Activated CD4-positive, alpha-beta T cell treated with anti-CD3 and anti-CD28 coated beads, Interleukin-2, amount 10 ng/mL, durations not matched to agents 7 days and 5 days (primary cell): ENCODE measurements around the gene INSC. TPM values are rescaled to one million over a fixed set of nuclear protein-coding genes. Genes with fewer than 3 reads are reported as not detected.

Experiments
- CTCF ChIA-PET: fragments of 350-600 bp; sonication (Branson Sonifier 250); formaldehyde crosslinking; loops from one replicate; lab custom pipeline; 2021; ENCODE audit warnings: antibody characterized with exemption; lab: Charles Lee
- POLR2A ChIA-PET: fragments of 350-600 bp; sonication (Branson Sonifier 250); formaldehyde crosslinking; loops from one replicate; lab custom pipeline; 2021; ENCODE audit warnings: antibody characterized with exemption; lab: Charles Lee
- DNase-seq: peaks from one replicate; pipeline ENCODE4 v3.0.0-alpha.2; 2020
- H3K27ac Mint-ChIP-seq: one replicate; pipeline ENCODE4 v1.8.0; 2021; ENCODE audit warnings: mild to moderate bottlenecking, moderate library complexity, mixed read lengths
- H3K27me3 Mint-ChIP-seq: one replicate; pipeline ENCODE4 v1.8.0; 2021; ENCODE audit warnings: mixed read lengths
- H3K36me3 Mint-ChIP-seq: one replicate; pipeline ENCODE4 v1.8.0; 2021; ENCODE audit warnings: low read depth, mixed read lengths
- H3K4me1 Mint-ChIP-seq: one replicate; pipeline ENCODE4 v1.8.0; 2021; ENCODE audit warnings: mixed read lengths
- H3K4me3 Mint-ChIP-seq: one replicate; pipeline ENCODE4 v1.8.0; 2021; ENCODE audit warnings: mild to moderate bottlenecking, moderate library complexity, mixed read lengths
- H3K9me3 Mint-ChIP-seq: one replicate; pipeline ENCODE4 v1.8.0; 2021; ENCODE audit warnings: mixed read lengths
- total RNA-seq, 2 experiments: library from RNA; stranded (reverse); gene quantifications; one replicate each; pipeline ENCODE4 v1.2.3, GENCODE V29; 2021

The INSC gene
- total RNA-seq, 2 experiments from 2014 or later, result 0.23 TPM; not detected in 1

DNA sequence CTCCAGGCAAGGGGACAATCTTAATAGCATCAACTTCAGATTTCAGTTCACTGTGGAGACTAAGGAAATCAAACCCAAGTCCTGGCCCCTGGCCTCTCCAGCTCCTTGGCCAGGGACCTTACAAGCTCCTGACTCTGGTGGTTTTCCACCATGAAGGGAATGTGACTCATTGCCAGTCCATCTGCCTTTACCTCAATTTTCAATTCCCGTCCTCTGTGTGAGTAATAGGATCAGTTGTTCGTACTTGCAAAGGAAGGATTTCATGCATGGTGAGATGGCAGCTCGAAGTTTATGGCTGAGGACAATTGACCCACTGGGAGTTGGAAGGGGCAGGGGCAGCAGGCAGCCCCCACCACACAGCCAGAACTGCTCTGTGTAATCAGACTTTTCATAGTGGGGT, 42.5 kb downstream of the INSC start:
- no peak for DNase-seq
- ChIA-PET CTCF (interaction anchor here (1.2 to 1.3 kb wide), 2 partner anchors 48 to 82 kb away, joined by 3 read pairs; no protein-coding TSS in a partner anchor), POLR2A (no interaction called here)
- Mint-ChIP-seq H3K4me3 (no peak overlapping the region), H3K27me3 (peaks cover 11% of the 10 kb centered on the region), H3K9me3 (no peaks in the 10 kb centered on the region), H3K36me3 (no peaks in the 10 kb centered on the region), H3K27ac (no peak overlapping the region), H3K4me1 (no peaks in the 10 kb centered on the region)

DNA sequence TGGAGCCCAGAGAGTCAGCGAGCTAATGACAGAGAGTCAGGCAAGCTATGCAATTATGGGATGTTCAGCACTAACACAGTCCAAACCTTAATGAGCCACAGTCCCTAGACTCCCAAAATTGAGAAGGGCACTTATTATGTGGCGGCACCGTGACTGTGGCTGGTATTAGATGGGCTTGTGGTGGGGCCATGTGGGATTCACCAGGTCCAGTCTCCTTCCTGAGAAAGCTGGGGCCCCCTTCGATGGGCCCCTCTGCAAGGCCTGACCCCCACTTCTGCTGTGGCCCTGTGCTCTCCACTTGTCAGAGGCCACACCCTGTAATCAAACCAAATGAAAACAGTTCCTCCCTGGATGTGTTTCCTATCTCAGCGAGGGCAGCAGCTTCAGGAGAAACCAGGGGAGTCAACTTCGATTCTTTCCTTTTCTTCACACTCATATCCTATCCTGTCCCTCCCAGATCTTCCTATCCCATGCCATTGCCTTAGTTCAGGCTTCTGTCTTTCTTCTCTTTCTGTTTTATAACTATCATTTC, 42.9 kb downstream of the INSC start:
- no peak overlapping the region for H3K27ac Mint-ChIP-seq
- CTCF ChIA-PET, result interaction anchor here (0.9 to 1.2 kb wide), 2 partner anchors 57 to 83 kb away, joined by 3 read pairs; no protein-coding TSS in a partner anchor
- H3K4me3 Mint-ChIP-seq, result no peak overlapping the region
- no peaks in the 10 kb centered on the region for H3K4me1 Mint-ChIP-seq
- POLR2A ChIA-PET, result no interaction called here
- peaks cover 11% of the 10 kb centered on the region for H3K27me3 Mint-ChIP-seq
- DNase-seq, result no peak
- no peaks in the 10 kb centered on the region for H3K9me3 Mint-ChIP-seq
- no peaks in the 10 kb centered on the region for H3K36me3 Mint-ChIP-seq

DNA sequence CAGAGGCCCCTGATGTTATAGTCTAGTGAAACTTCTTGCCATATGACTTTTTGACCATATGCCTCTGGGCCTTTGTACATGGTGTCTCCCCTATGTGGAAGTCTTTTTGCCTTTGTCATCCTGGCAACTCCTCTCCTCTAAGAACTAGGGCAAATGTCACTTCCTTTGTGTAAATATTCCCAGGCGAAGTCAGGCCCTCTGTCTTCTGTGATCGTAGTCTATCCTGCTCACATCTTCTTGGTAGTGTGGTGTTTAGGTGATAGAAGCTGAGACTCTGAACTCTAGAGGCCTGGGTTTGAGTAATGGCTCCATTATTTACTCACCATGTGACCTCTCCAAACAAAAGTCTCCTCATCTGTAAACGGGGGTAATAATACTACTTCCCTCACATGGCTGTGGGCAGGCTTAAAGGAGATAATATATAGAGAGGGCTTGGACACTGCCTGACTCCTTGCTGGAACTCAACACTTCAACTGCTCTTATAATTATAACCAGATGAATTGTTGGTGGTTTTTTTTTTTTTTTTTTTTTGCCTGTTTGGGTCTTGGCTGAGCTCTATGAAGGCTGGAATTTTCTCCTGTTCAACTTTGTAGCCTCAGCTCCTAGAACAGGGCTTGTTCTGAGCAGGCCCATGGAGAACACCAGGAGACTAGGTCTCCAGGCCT, 43.8 kb downstream of the INSC start:
- POLR2A ChIA-PET, result no interaction called here
- Mint-ChIP-seq H3K4me1 (no peaks in the 10 kb centered on the region), H3K9me3 (no peaks in the 10 kb centered on the region), H3K27me3 (peaks cover 17% of the 10 kb centered on the region), H3K4me3 (no peak overlapping the region), H3K27ac (no peak overlapping the region), H3K36me3 (no peaks in the 10 kb centered on the region)
- CTCF ChIA-PET, result interaction anchor here (0.6 to 1.4 kb wide), 4 partner anchors 53 to 1097 kb away, joined by 3 read pairs; no protein-coding TSS in a partner anchor
- DNase-seq, result no peak

DNA sequence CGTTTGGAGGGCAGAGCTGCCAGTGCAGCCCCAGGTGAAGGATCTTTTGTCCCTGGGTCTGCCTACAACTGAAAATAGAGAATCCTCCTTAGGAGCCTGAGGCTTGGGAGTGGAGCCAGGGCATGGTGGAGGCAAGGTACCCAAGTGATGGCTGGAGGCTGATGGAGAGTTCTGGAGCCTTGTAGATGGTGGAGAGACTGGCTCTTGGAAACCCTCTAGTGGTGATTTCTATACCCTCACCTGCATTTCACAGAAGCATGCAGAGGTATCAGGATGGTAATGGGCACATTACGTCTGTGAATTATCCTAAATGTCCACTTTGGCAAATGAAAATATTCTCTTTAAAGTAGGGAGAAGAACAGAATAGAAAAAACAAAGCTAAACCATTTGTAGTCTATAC, 44.4 kb downstream of the INSC start:
- Mint-ChIP-seq H3K27ac (no peak overlapping the region), H3K9me3 (no peaks in the 10 kb centered on the region), H3K27me3 (peaks cover 15% of the 10 kb centered on the region), H3K36me3 (no peaks in the 10 kb centered on the region), H3K4me3 (no peak overlapping the region), H3K4me1 (no peaks in the 10 kb centered on the region)
- POLR2A ChIA-PET, result no interaction called here
- CTCF ChIA-PET, result interaction anchor here (0.6 to 1.4 kb wide), 7 partner anchors 12 to 173 kb away, joined by 3 to 4 read pairs (median 3); no protein-coding TSS in a partner anchor
- no peak for DNase-seq

DNA sequence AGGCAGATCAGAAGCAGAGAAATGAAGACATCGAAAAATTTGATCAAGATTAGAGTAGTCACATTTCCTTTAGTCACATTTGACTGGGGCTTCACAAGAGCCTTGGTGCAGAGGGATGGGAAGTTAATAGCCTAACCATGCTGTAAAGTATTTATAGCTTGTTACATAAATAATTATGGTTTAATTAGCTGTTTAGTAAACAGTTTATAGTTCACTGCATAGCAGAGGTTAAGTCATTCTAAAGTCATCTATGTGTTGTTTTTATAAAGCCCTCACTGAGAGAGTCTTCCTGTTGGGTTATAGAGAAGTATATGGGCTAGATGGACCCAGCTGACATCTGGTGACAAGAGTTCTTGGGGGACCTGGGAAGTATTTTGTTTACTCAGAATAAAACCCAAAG, 47.1 kb downstream of the INSC start:
- ChIA-PET CTCF (interaction anchor here (1.3 kb wide), 1 partner anchor 46 kb away, joined by 4 read pairs; no protein-coding TSS in a partner anchor), POLR2A (no interaction called here)
- no peak for DNase-seq
- Mint-ChIP-seq H3K27me3 (peaks cover 18% of the 10 kb centered on the region), H3K4me3 (no peak overlapping the region), H3K4me1 (no peaks in the 10 kb centered on the region), H3K36me3 (no peaks in the 10 kb centered on the region), H3K27ac (no peak overlapping the region), H3K9me3 (no peaks in the 10 kb centered on the region)

DNA sequence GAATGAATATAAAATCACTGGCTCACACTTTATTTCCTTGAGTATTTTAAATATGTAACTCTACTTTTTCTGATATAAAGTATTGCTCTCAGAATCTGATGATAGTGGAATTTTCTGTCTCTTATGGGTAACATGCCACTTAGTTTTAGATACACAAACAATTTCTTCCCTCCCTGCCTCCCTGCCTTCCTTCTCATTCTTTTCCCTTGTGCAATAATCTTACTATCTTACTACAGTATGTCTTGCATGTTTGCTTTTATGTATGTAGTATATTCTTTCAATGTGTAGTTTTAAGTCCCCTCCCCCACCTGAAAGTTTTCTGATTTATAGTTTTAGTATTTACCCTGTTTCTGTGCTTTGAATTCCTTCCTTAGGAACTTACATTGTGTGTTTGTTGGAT, 48.4 kb downstream of the INSC start:
- POLR2A ChIA-PET, result no interaction called here
- CTCF ChIA-PET, result no interaction called here
- Mint-ChIP-seq H3K27me3 (peaks cover 18% of the 10 kb centered on the region), H3K36me3 (no peaks in the 10 kb centered on the region), H3K9me3 (no peaks in the 10 kb centered on the region), H3K27ac (no peak overlapping the region), H3K4me1 (no peaks in the 10 kb centered on the region), H3K4me3 (no peak overlapping the region)
- DNase-seq, result no peak

DNA sequence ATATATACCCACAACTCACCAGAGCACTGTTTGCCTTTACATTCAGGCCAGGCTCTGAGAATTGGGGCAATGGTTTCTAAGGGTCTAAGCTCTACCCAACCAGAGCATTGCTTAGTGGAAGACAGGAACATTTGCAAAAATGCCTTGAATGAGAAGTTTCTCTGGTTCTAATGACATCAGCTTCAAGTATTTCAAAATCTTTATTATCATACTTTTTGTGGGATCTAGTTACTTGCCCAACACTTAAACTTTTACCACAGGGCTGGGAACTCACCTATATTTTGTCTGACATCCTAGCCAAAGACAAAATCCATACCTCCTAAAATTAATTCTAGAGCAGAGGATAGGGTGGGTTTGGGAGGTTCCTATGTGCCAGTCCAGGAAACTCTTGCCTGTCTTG, 51.5 kb downstream of the INSC start:
- DNase-seq, result no peak
- no peak overlapping the region for H3K27ac Mint-ChIP-seq
- POLR2A ChIA-PET, result no interaction called here

DNA sequence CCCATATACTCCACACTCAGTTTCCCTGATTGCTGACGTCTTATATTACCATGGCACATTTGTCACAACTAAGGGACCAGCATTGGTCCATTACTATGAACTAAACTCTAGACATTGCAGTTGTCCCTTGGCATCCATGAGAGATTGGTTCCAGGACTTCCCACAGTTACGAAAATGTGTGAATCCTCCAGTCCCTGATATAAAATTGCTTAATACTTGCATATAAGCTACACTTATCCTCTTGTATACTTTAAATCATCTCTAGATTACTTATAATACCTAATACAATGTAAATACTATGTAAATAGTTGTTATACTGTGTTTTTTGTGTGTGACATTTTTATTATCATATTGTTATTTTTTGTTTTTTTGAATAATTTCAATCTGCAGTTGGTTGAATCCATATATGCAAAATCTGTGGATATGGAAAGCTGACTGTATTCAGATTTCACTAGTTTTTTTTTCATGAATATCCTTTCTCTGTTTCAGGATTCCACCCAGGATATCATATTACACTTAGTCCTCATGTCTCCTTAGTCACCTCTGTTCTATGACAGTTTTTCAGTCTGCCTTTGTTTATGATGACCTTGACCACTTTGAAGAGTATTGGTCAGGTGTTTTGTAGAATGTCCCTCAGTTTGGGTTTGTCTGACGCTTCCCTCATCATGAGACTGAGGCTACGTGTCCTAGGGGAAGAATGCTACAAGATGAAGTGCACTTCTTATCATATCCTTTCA, 55.3 kb downstream of the INSC start:
- CTCF ChIA-PET, result interaction anchor here (1.0 kb wide), 1 partner anchor 10 kb away, joined by 3 read pairs; no protein-coding TSS in a partner anchor
- Mint-ChIP-seq H3K4me3 (no peak overlapping the region), H3K9me3 (no peaks in the 10 kb centered on the region), H3K27me3 (peaks cover 22% of the 10 kb centered on the region), H3K4me1 (no peaks in the 10 kb centered on the region), H3K27ac (no peak overlapping the region), H3K36me3 (no peaks in the 10 kb centered on the region)
- POLR2A ChIA-PET, result no interaction called here
- no peak for DNase-seq

More for the DNA sequence above, 51.5 kb downstream of the INSC start:
- CTCF ChIA-PET, result no interaction called here
- Mint-ChIP-seq H3K9me3 (no peaks in the 10 kb centered on the region), H3K36me3 (no peaks in the 10 kb centered on the region), H3K4me1 (no peaks in the 10 kb centered on the region), H3K27me3 (peaks cover 12% of the 10 kb centered on the region), H3K4me3 (no peak overlapping the region)

DNA sequence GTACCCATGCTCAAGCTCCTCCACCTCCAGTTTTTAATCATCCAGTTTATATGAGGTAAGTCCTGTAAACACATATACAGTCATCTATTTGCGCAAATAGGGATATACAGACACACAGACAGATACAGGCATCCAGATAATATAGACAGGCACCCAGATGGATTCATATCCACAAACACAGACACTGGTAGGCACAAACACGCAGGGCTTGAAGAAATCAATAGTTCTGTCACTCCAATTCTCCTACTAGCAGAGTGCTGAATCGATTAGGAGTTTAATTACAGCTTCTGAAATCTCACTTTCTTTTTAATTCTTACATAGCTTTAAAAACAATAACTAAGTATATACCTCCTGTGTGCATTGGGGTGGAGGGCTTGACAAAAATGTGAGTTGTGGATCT, 56.0 kb downstream of the INSC start:
- H3K9me3 Mint-ChIP-seq, result no peaks in the 10 kb centered on the region
- POLR2A ChIA-PET, result no interaction called here
- CTCF ChIA-PET, result interaction anchor here (1.0 kb wide), 1 partner anchor 11 kb away, joined by 3 read pairs; no protein-coding TSS in a partner anchor

DNA sequence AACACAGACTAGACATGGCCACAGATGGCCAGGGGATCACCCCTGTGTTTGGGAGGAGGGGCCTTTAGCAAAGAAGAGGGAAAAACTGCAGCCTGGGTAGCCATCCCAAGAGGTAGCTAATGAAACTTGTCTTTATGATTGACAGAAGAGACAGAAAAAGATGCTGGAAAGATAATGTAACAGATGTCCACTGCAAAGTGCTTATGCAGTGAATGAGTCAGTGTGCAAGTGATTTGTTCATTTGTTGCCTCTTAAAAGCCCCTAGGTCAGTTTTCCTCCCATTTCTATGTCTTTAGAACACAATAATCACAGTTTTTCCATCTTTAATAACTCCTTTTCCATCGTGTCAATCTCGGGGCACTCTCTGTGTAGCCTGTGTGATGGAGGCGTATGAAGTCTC, 57.2 kb downstream of the INSC start:
- ChIA-PET POLR2A (no interaction called here), CTCF (no interaction called here)
- Mint-ChIP-seq H3K4me3 (no peak overlapping the region), H3K36me3 (no peaks in the 10 kb centered on the region), H3K4me1 (no peaks in the 10 kb centered on the region), H3K27me3 (peaks cover 26% of the 10 kb centered on the region), H3K27ac (no peak overlapping the region), H3K9me3 (no peaks in the 10 kb centered on the region)
- no peak for DNase-seq

More for the DNA sequence above, 56.0 kb downstream of the INSC start:
- H3K36me3 Mint-ChIP-seq, result no peaks in the 10 kb centered on the region
- no peak overlapping the region for H3K4me3 Mint-ChIP-seq
- H3K27ac Mint-ChIP-seq, result no peak overlapping the region
- peaks cover 26% of the 10 kb centered on the region for H3K27me3 Mint-ChIP-seq
- no peaks in the 10 kb centered on the region for H3K4me1 Mint-ChIP-seq
- no peak for DNase-seq

DNA sequence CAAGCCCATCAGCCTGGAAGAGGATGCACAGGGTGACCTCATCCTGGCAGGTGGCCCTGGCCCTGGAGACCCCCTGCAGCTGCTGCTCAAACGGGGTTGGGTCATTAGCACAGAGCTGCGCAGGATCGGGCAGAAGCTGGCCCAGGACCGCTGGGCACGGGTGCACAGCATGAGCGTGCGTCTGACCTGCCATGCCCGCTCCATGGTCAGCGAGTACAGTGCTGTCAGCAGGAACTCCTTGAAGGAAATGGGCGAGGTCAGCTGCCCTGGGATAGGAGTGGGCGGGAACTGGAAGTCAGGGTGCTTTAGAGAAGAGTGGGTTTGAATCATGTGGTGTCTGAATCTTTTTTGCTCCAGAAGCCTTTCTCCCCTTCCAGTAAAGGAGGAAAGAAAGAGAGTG, 61.1 kb downstream of the INSC start:
- Mint-ChIP-seq H3K4me3 (no peak overlapping the region), H3K27ac (no peak overlapping the region), H3K4me1 (no peaks in the 10 kb centered on the region), H3K9me3 (no peaks in the 10 kb centered on the region), H3K27me3 (peaks cover 28% of the 10 kb centered on the region), H3K36me3 (no peaks in the 10 kb centered on the region)
- POLR2A ChIA-PET, result no interaction called here
- CTCF ChIA-PET, result interaction anchor here (1.6 kb wide), 1 partner anchor 27 kb away, joined by 3 read pairs; no protein-coding TSS in a partner anchor
- DNase-seq, result no peak

DNA sequence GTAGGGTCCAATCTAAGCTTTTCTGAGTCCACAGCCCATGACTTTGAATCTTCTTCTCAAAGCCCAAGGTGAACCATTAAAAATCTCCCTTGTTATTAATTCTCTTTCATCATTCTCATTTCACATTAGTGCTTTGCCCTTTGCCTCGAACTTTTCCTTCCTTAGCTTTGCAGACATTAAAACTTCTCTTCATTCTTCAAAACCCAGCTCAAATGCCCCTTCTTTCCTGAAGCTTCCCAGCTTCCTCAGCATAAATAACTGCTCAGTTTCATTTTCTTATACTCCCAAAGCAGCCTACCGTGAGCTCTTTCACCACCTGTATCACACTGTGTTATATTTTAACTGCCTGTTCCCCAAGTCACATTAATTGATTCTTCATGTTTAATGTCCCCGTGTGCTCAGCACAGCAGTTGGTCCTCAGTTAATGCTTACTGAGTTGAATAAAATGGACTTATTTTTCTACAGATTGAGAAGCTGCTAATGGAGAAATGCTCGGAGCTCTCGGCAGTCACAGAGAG, 62.0 kb downstream of the INSC start:
- DNase-seq, result no peak
- H3K4me1 Mint-ChIP-seq, result no peaks in the 10 kb centered on the region
- CTCF ChIA-PET, result interaction anchor here (1.6 kb wide), 1 partner anchor 26 kb away, joined by 3 read pairs; no protein-coding TSS in a partner anchor
- H3K27me3 Mint-ChIP-seq, result peaks cover 28% of the 10 kb centered on the region
- no peaks in the 10 kb centered on the region for H3K9me3 Mint-ChIP-seq
- POLR2A ChIA-PET, result no interaction called here
- no peak overlapping the region for H3K27ac Mint-ChIP-seq
- no peak overlapping the region for H3K4me3 Mint-ChIP-seq
- no peaks in the 10 kb centered on the region for H3K36me3 Mint-ChIP-seq
